Measurements from ENCODE around the gene ELK3. TPM values are rescaled to one million over a fixed set of nuclear protein-coding genes. Genes with fewer than 3 reads are reported as not detected.
A peak's percentile ranks its signal among the peaks of the same experiment; 100 is the strongest.

Gene ELK3
- total and polyA plus RNA-seq, 8 donors = 2.9 to 12.9 (median 6.1) TPM

DNA sequence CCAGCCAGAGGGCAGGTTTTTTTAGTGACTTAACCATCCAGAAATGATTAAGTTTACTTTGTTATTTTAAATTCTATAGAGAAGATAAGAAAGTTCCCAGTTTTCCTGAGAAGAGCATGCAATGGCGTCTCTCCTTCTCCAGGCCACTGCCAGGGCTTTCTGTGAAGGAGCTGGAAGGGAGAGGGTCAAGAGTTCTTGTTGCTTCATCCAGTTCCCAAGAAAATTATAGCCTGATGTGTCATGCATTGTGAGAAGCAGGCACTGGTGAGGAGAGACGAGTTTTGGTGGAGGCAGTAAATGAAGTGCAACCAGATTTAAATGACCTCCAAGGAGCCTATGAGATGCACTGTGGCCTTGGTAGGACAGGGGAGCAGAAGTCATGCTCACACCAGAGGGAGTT is 14.2 kb downstream of the ELK3 start:
- WGBS, 2 donors = 64 to 74% methylated on average over 2 of the region's 2 CpGs
- intact Hi-C loops (cut with DNase I) = no loop called here
- H3K27ac ChIP-seq = no peak overlapping the region

DNA sequence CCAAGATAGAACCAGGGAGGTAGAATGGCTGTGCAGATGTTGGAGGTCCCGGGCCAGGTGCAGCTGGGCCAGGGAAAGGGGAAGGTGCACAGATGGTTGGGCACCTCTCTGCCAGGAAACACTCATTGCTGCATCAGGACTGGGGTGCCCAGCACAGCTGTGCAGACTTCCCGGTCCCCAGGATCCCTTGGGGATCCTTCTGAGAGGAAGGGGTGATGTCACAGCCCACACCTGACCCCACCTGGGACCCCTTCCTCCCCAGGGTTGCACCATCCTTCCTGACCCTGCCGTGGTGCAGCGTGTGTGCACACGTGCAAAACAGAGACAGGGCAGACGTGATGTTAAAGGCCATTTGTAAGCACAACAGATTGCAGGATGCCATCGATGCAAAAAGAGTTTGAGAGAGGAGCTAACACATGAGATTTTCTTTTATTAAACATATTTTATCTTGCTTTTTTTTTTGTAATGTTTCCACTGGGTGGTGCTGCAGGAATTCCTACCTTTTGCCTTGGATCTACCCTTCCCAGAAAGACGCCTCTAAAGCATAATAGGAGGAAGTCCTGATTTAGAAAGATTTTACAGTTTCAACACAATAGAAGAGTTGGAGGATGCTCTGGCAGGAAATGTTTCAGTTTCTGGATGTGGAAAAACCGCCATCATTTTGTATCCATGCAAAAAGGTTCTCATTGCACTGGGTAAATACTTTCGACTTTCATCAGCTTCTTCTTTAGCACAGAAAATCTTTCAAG is 14.8 kb downstream of the ELK3 start:
- Histone ChIP-seq H3K36me3 (no peaks in the 10 kb centered on the region), H3K4me1 (no peaks in the 10 kb centered on the region), H3K9me3 (no peaks in the 10 kb centered on the region), H3K27me3 (no peaks in the 10 kb centered on the region), H3K27ac (no peak overlapping the region), H3K4me3 (no peak overlapping the region)
- ATAC-seq (peak in 3 of 4 donors; percentile 27 to 48 (median 35)), DNase-seq (no peak), FAIRE-seq (no peak)
- 56 to 68% methylated on average over 10 of the region's 10 CpGs for WGBS, 2 donors
- intact Hi-C loops (cut with DNase I) = no loop called here
- TF ChIP-seq, protein P1, sequence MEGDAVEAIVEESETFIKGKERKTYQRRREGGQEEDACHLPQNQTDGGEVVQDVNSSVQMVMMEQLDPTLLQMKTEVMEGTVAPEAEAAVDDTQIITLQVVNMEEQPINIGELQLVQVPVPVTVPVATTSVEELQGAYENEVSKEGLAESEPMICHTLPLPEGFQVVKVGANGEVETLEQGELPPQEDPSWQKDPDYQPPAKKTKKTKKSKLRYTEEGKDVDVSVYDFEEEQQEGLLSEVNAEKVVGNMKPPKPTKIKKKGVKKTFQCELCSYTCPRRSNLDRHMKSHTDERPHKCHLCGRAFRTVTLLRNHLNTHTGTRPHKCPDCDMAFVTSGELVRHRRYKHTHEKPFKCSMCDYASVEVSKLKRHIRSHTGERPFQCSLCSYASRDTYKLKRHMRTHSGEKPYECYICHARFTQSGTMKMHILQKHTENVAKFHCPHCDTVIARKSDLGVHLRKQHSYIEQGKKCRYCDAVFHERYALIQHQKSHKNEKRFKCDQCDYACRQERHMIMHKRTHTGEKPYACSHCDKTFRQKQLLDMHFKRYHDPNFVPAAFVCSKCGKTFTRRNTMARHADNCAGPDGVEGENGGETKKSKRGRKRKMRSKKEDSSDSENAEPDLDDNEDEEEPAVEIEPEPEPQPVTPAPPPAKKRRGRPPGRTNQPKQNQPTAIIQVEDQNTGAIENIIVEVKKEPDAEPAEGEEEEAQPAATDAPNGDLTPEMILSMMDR (IDR thresholded peaks at IDR 0.05) = no peak

More for the DNA sequence above, 14.2 kb downstream of the ELK3 start:
- H3K4me3 ChIP-seq = no peak overlapping the region
- TF ChIP-seq, protein P1 (IDR thresholded peaks at IDR 0.05) = no peak
- H3K36me3 ChIP-seq = no peaks in the 10 kb centered on the region
- ATAC-seq (peak in 2 of 4 donors; percentile 13 to 38), DNase-seq (no peak), FAIRE-seq (no peak)
- no peaks in the 10 kb centered on the region for H3K4me1 ChIP-seq
- H3K27me3 ChIP-seq = no peaks in the 10 kb centered on the region
- H3K9me3 ChIP-seq = no peaks in the 10 kb centered on the region

DNA sequence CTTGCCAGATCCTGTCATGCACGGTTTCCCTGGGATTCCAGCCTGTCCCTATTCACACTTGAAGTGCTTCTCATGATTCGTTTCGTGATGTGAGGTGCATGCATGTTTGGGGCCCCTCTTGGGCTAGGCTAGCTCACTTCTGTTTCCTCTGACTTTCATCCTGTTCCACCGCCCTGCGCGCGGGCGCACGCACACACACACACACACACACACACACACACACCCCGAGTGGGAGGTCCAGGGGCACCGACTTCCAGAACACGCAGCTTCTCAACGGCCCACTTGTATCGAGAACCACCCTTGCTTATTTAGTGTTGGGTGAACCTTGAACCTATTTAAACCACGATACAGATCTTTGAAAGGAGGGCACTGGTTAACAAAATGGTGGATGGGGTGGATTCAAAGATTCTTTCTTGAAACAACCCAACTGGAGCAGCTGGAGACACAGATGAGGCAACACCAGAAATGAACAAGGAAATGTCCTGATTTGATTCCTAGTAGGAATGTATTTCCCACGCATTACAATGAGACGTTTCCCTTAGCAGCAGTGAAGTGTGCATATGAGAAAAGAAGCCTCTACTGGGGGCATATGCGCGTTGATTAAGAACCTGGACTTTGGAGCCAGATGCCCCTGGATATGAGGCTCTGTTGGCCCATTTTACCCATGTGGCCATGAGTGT is 16.3 kb downstream of the ELK3 start:
- DNase-seq = no peak
- FAIRE-seq = no peak
- no peak for ATAC-seq
- H3K27me3 ChIP-seq = no peaks in the 10 kb centered on the region
- TF ChIP-seq, protein P1 (IDR thresholded peaks at IDR 0.05) = no peak
- no peaks in the 10 kb centered on the region for H3K9me3 ChIP-seq
- no peaks in the 10 kb centered on the region for H3K36me3 ChIP-seq
- no peaks in the 10 kb centered on the region for H3K4me1 ChIP-seq
- H3K27ac ChIP-seq = no peak overlapping the region
- WGBS, 2 donors = 80 to 85% methylated on average over 19 of the region's 19 CpGs
- intact Hi-C loops (cut with DNase I) = loop anchor here in 1 of 3 donors (10.0 kb wide), 1 partner anchor 146 kb away; no protein-coding TSS in a partner anchor
- no peak overlapping the region for H3K4me3 ChIP-seq

DNA sequence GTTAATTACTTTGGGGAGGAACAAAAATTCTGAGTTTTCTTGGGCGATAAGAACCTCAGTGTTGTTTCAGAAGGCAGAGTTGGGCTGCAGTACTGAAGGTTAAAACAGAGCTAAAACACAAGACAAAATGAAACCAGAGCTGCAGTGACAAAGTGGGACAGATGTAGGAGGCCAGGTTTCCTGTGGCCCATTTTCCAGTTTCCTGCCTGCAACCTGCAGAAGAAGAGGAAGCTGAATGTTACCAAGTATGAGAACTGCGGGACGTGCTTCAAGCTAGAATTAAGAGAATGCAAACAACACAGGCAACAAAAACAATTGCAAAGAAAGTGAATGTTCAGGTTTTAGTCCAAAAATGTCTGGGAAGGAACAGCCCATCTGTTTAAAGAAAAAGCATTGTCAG is 17.8 kb downstream of the ELK3 start:
- FAIRE-seq = no peak
- no peak for DNase-seq
- Histone ChIP-seq H3K9me3 (no peaks in the 10 kb centered on the region), H3K36me3 (no peaks in the 10 kb centered on the region), H3K4me3 (no peak overlapping the region), H3K27me3 (no peaks in the 10 kb centered on the region), H3K4me1 (no peaks in the 10 kb centered on the region), H3K27ac (no peak overlapping the region)
- intact Hi-C loops (cut with DNase I) = loop anchor here in 1 of 3 donors (10.0 kb wide), 1 partner anchor 147 kb away; no protein-coding TSS in a partner anchor
- TF ChIP-seq, protein P1 (IDR thresholded peaks at IDR 0.05) = no peak
- WGBS, 2 donors = 77 to 84% methylated on average over 3 of the region's 3 CpGs
- no peak for ATAC-seq

Data from pancreas (tissue), 10 donors.